ENCODE measurements around the gene ZC3H13.

DNA sequence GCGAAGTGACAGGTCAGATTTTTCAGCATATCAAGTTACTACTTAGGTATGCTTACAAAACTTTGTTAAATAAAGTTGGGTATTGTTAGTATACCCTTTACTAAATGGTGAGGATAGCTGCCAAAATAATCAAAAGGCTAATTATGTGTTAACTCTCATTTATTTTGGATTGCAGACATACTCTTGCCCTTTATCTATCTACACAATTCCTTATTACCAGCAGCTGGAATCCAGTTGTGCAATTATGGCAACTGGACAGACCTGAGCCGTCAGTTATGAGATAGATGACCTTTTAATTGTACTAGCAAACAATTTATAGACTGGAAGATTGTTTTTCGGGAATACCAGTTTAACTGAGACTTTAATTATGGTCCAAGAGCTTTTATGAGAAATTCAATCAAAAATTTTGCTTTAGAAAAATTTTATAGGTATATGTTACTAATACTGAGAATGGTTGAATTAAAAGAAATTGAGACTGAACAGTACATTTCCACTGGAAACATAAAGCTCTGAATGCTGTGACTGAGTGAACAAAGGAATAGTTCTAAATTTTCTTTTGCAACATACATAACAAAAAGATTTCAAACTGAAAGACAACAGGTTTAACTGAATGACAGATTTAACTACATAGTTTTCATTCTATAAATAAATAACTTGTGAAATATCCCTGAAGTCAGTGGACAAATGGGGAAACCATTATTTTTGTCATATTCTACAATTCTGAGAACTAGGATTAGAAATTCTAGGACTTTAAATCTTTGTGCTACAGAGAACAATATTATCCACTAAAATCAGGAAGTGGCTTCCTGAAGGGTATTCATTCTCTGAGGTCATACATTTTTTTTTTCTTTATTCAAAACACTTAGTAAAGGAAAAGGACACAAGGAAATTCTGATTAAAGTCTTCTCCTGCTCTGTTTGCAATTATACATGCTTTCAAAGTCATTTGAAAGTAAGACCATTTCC lies 97.4 kb downstream of the ZC3H13 start:
- TF ChIP-seq GATA2 (IDR thresholded peaks at IDR 0.05; ENCODE audit: low read depth, low read length) = no peak
- TF ChIP-seq GATA3 (IDR thresholded peaks at IDR 0.05; ENCODE audit: low read depth, low read length) = no peak
